ENCODE measurements around the gene NBAS. TPM values are rescaled to one million over a fixed set of nuclear protein-coding genes. Genes with fewer than 3 reads are reported as not detected.
"Not testable (repeated sequence)": the region's sequence is repeated elsewhere in the genome, so short reads cannot be mapped to it uniquely, and the experiment has no call there.

Gene NBAS
- total and polyA plus RNA-seq, 3 experiments from 2014 or later, result 22.0 to 34.1 (median 30.6) TPM

- Histone ChIP-seq H3K4me1 (ENCODE audit: insufficient read depth, low read length) (no peaks in the 10 kb centered on the region), H3K27ac (ENCODE audit: low read depth, low read length) (no peak overlapping the region), H3K27me3 (ENCODE audit: insufficient read depth, low read length, poor library complexity, severe bottlenecking) (no peaks in the 10 kb centered on the region), H3K4me3 (ENCODE audit: low read length) (no peak overlapping the region), H3K9me3 (ENCODE audit: low read length) (no peaks in the 10 kb centered on the region), H3K36me3 (ENCODE audit: insufficient read depth, low read length) (no peaks in the 10 kb centered on the region)
- H3K4me3 Mint-ChIP-seq, result no peak overlapping the region
- H3K27ac Mint-ChIP-seq, result peak overlapping the region in 1 of 8 donors; percentile 40
- no peaks in the 10 kb centered on the region for H3K9me3 Mint-ChIP-seq
- H3K27me3 Mint-ChIP-seq, result peaks cover 0 to 2% of the 10 kb centered on the region in 2 donors
- peaks cover 10 to 24% (median 13%) of the 10 kb centered on the region in 3 donors for H3K4me1 Mint-ChIP-seq
- ChIA-PET CTCF (no interaction called here), POLR2A (no interaction called here)
- peaks cover 4 to 39% (median 14%) of the 10 kb centered on the region in 3 donors for H3K36me3 Mint-ChIP-seq
- DNase-seq, result no peak
Measured at GRCh38 chr2:15543541-15543940, 17.6 kb downstream of the NBAS start.

DNA sequence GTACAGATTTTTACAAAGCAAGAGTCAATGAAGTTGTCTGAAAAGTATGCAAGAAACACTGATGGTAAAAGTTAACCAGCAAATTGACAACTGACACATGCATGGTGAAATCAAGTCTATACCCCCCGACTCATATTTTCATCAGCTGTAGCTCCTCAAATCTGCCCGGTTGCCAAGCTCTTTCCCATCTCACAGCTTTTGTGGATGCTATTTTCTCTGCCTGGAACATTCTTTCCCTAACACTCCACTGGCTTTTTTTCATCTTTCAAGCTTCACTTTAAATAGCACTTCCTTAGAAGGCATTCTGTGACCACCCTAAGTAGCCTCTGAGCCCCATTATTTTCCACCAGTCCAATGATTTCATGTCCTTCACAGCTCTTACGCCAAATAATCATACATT lies 18.1 kb downstream of the NBAS start:
- peaks cover 0 to 2% of the 10 kb centered on the region in 2 donors for H3K27me3 Mint-ChIP-seq
- H3K4me1 Mint-ChIP-seq, result peaks cover 10 to 24% (median 13%) of the 10 kb centered on the region in 3 donors
- Histone ChIP-seq H3K9me3 (ENCODE audit: low read length) (no peaks in the 10 kb centered on the region), H3K27me3 (ENCODE audit: insufficient read depth, low read length, poor library complexity, severe bottlenecking) (no peaks in the 10 kb centered on the region), H3K27ac (ENCODE audit: low read depth, low read length) (no peak overlapping the region), H3K4me3 (ENCODE audit: low read length) (no peak overlapping the region), H3K4me1 (ENCODE audit: insufficient read depth, low read length) (no peaks in the 10 kb centered on the region), H3K36me3 (ENCODE audit: insufficient read depth, low read length) (no peaks in the 10 kb centered on the region)
- no peaks in the 10 kb centered on the region for H3K9me3 Mint-ChIP-seq
- H3K27ac Mint-ChIP-seq, result peak overlapping the region in 2 of 8 donors; percentile 40 to 42
- H3K36me3 Mint-ChIP-seq, result peaks cover 4 to 38% (median 16%) of the 10 kb centered on the region in 3 donors
- H3K4me3 Mint-ChIP-seq, result no peak overlapping the region
- POLR2A ChIA-PET, result no interaction called here
- DNase-seq, result no peak
- CTCF ChIA-PET, result no interaction called here

DNA sequence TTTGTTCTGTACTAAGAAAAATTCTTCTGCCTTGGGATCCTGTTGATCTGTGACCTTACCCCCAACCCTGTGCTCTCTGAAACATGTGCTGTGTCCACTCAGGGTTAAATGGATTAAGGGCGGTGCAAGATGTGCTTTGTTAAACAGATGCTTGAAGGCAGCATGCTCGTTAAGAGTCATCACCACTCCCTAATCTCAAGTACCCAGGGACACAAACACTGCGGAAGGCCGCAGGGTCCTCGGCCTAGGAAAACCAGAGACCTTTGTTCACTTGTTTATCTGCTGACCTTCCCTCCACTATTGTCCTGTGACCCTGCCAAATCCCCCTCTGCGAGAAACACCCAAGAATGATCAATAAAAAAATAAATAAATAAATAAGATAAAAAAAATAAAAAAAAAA lies 18.9 kb downstream of the NBAS start:
- H3K36me3 Mint-ChIP-seq, result peaks cover 4 to 38% (median 17%) of the 10 kb centered on the region in 3 donors
- H3K9me3 Mint-ChIP-seq; H3K27me3 Mint-ChIP-seq; H3K4me3 ChIP-seq (ENCODE audit: low read length); H3K27ac Mint-ChIP-seq; CTCF ChIA-PET; H3K9me3 ChIP-seq (ENCODE audit: low read length); DNase-seq; H3K27me3 ChIP-seq (ENCODE audit: insufficient read depth, low read length, poor library complexity, severe bottlenecking); POLR2A ChIA-PET; H3K4me3 Mint-ChIP-seq; H3K36me3 ChIP-seq (ENCODE audit: insufficient read depth, low read length); H3K4me1 ChIP-seq (ENCODE audit: insufficient read depth, low read length); H3K27ac ChIP-seq (ENCODE audit: low read depth, low read length): not testable (repeated sequence)
- peaks cover 12 to 26% (median 13%) of the 10 kb centered on the region in 3 donors for H3K4me1 Mint-ChIP-seq

- DNase-seq; H3K4me3 Mint-ChIP-seq; H3K9me3 ChIP-seq (ENCODE audit: low read length); POLR2A ChIA-PET; H3K9me3 Mint-ChIP-seq; H3K27ac ChIP-seq (ENCODE audit: low read depth, low read length); H3K36me3 ChIP-seq (ENCODE audit: insufficient read depth, low read length); CTCF ChIA-PET; H3K4me1 ChIP-seq (ENCODE audit: insufficient read depth, low read length); H3K27me3 ChIP-seq (ENCODE audit: insufficient read depth, low read length, poor library complexity, severe bottlenecking); H3K4me3 ChIP-seq (ENCODE audit: low read length); H3K27me3 Mint-ChIP-seq: not testable (repeated sequence)
- peaks cover 13 to 21% (median 15%) of the 10 kb centered on the region in 3 donors for H3K4me1 Mint-ChIP-seq
- H3K27ac Mint-ChIP-seq, result peak overlapping the region in 1 of 8 donors; percentile 9
- H3K36me3 Mint-ChIP-seq, result peaks cover 4 to 50% (median 19%) of the 10 kb centered on the region in 3 donors
Measured at GRCh38 chr2:15540523-15540922, 20.6 kb downstream of the NBAS start.

- Mint-ChIP-seq H3K4me3 (no peak overlapping the region), H3K4me1 (peaks cover 13 to 21% (median 15%) of the 10 kb centered on the region in 3 donors), H3K27ac (no peak overlapping the region), H3K36me3 (peaks cover 4 to 52% (median 19%) of the 10 kb centered on the region in 3 donors), H3K9me3 (no peaks in the 10 kb centered on the region), H3K27me3 (peaks cover 0 to 2% of the 10 kb centered on the region in 2 donors)
- H3K9me3 ChIP-seq (ENCODE audit: low read length), result no peaks in the 10 kb centered on the region
- H3K36me3 ChIP-seq (ENCODE audit: insufficient read depth, low read length), result no peaks in the 10 kb centered on the region
- POLR2A ChIA-PET, result no interaction called here
- no peak overlapping the region for H3K27ac ChIP-seq (ENCODE audit: low read depth, low read length)
- DNase-seq, result no peak
- H3K27me3 ChIP-seq (ENCODE audit: insufficient read depth, low read length, poor library complexity, severe bottlenecking), result no peaks in the 10 kb centered on the region
- H3K4me3 ChIP-seq (ENCODE audit: low read length), result no peak overlapping the region
- CTCF ChIA-PET, result no interaction called here
- H3K4me1 ChIP-seq (ENCODE audit: insufficient read depth, low read length), result no peaks in the 10 kb centered on the region
Measured at GRCh38 chr2:15539999-15540398, 21.1 kb downstream of the NBAS start.

DNA sequence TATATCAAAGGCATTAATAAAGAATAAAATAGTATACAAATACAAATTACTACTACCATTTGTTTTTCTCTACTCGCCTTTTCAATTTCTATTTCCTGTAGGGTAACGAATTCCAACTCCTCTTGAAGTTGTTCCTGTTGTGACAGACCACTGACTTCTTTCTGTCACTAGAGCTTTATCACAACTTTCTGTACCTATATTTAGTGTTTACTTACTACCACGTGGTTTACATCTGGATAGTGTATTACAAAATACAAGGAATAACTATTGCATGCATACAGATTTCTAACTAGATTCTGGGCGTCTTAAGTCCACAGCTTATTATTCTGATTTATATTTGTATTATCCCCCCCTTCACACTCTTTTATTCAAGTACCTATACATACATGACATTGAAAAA lies 22.3 kb downstream of the NBAS start:
- no peak overlapping the region for H3K27ac ChIP-seq (ENCODE audit: low read depth, low read length)
- Mint-ChIP-seq H3K4me3 (no peak overlapping the region), H3K9me3 (no peaks in the 10 kb centered on the region), H3K4me1 (peaks cover 13 to 21% (median 15%) of the 10 kb centered on the region in 3 donors), H3K27me3 (peaks cover 0 to 2% of the 10 kb centered on the region in 2 donors), H3K36me3 (peaks cover 4 to 62% (median 22%) of the 10 kb centered on the region in 3 donors), H3K27ac (no peak overlapping the region)
- H3K4me3 ChIP-seq (ENCODE audit: low read length), result no peak overlapping the region
- no peak for DNase-seq
- ChIA-PET CTCF (no interaction called here), POLR2A (no interaction called here)
- no peaks in the 10 kb centered on the region for H3K9me3 ChIP-seq (ENCODE audit: low read length)
- no peaks in the 10 kb centered on the region for H3K4me1 ChIP-seq (ENCODE audit: insufficient read depth, low read length)
- no peaks in the 10 kb centered on the region for H3K36me3 ChIP-seq (ENCODE audit: insufficient read depth, low read length)
- H3K27me3 ChIP-seq (ENCODE audit: insufficient read depth, low read length, poor library complexity, severe bottlenecking), result no peaks in the 10 kb centered on the region

GRCh38 chr2:15533860-15534480 lies 27.2 kb downstream of the NBAS start:
- Mint-ChIP-seq H3K27me3 (no peaks in the 10 kb centered on the region), H3K9me3 (no peaks in the 10 kb centered on the region), H3K27ac (no peak overlapping the region), H3K4me1 (peaks cover 4 to 5% (median 5%) of the 10 kb centered on the region in 3 donors), H3K36me3 (peaks cover 3 to 67% (median 32%) of the 10 kb centered on the region in 3 donors), H3K4me3 (no peak overlapping the region)
- no peak for DNase-seq
- ChIA-PET POLR2A (no interaction called here), CTCF (interaction anchor here (1.4 kb wide), 1 partner anchor 25 kb away, joined by 3 read pairs; no protein-coding TSS in a partner anchor)
- Histone ChIP-seq H3K27me3 (ENCODE audit: insufficient read depth, low read length, poor library complexity, severe bottlenecking) (no peaks in the 10 kb centered on the region), H3K4me1 (ENCODE audit: insufficient read depth, low read length) (no peaks in the 10 kb centered on the region), H3K4me3 (ENCODE audit: low read length) (no peak overlapping the region), H3K9me3 (ENCODE audit: low read length) (no peaks in the 10 kb centered on the region), H3K27ac (ENCODE audit: low read depth, low read length) (no peak overlapping the region), H3K36me3 (ENCODE audit: insufficient read depth, low read length) (no peaks in the 10 kb centered on the region)

- Histone ChIP-seq H3K4me3 (ENCODE audit: low read length) (no peak overlapping the region), H3K27ac (ENCODE audit: low read depth, low read length) (no peak overlapping the region), H3K9me3 (ENCODE audit: low read length) (no peaks in the 10 kb centered on the region), H3K36me3 (ENCODE audit: insufficient read depth, low read length) (no peaks in the 10 kb centered on the region), H3K4me1 (ENCODE audit: insufficient read depth, low read length) (no peaks in the 10 kb centered on the region), H3K27me3 (ENCODE audit: insufficient read depth, low read length, poor library complexity, severe bottlenecking) (no peaks in the 10 kb centered on the region)
- no peaks in the 10 kb centered on the region for H3K9me3 Mint-ChIP-seq
- no peak for DNase-seq
- ChIA-PET POLR2A (interaction anchor here (0.7 kb wide), 1 partner anchor 29 kb away, joined by 5 read pairs; no protein-coding TSS in a partner anchor), CTCF (no interaction called here)
- peaks cover 4 to 6% (median 5%) of the 10 kb centered on the region in 3 donors for H3K4me1 Mint-ChIP-seq
- no peak overlapping the region for H3K27ac Mint-ChIP-seq
- no peaks in the 10 kb centered on the region for H3K27me3 Mint-ChIP-seq
- peaks cover 3 to 63% (median 31%) of the 10 kb centered on the region in 3 donors for H3K36me3 Mint-ChIP-seq
- no peak overlapping the region for H3K4me3 Mint-ChIP-seq
Measured at GRCh38 chr2:15532996-15533395, 28.1 kb downstream of the NBAS start.
